Tibial artery (tissue), 4 donors: Measurements from ENCODE around the gene CARM1.

ENCODE experiments used
- DNase-seq, 2 donors: peaks; one replicate each; pipeline ENCODE4 v3.0.0-alpha.2; 2019
- H3K27ac ChIP-seq, 2 donors: fragments of 200-600 bp; sonication (generic) in 1 of 2; 1 replicate in 1 of 2; 2 replicates in 1 of 2; pipeline ENCODE4 v1.5.1; 2018 to 2019; ENCODE audit warnings: mild to moderate bottlenecking in 1 of 2
- H3K27me3 ChIP-seq, 2 donors: fragments of 200-600 bp; sonication (generic) in 1 of 2; one replicate each; pipeline versions ENCODE4 v1.5.1 to v1.6.0; 2016 to 2019
- H3K36me3 ChIP-seq, 3 donors: fragments of 200-600 bp; sonication (generic) in 2 of 3; one replicate each; pipeline ENCODE4 v1.5.1; 2016 to 2019; ENCODE audit warnings: mild to moderate bottlenecking in 2 of 3
- H3K4me1 ChIP-seq, 4 donors: fragments of 200-600 bp; sonication (generic) in 2 of 4; 1 replicate in 3 of 4; 2 replicates in 1 of 4; pipeline ENCODE4 v1.5.1; 2016 to 2019
- H3K4me3 ChIP-seq, 2 donors: fragments of 200-600 bp; sonication (generic) in 1 of 2; 1 replicate in 1 of 2; 2 replicates in 1 of 2; pipeline ENCODE4 v1.5.1; 2018 to 2019; ENCODE audit warnings: mild to moderate bottlenecking in 2 of 2
- H3K9me3 ChIP-seq, 3 donors: fragments of 200-600 bp; sonication (generic) in 1 of 3; one replicate each; pipeline ENCODE4 v1.5.1; 2016 to 2019
- CTCF ChIP-seq, 2 experiments: fragments of 200-600 bp in 1 of 2; fragments of 450-650 bp in 1 of 2; IDR thresholded peaks; one replicate each; pipeline ENCODE4 v1.5.1; 2017 to 2019; ENCODE audit warnings: antibody characterized with exemption in 2 of 2, mild to moderate bottlenecking in 1 of 2, moderate library complexity in 1 of 2
- intact Hi-C: fragments of 100-400 bp; cut with DNase I; formaldehyde crosslinking; loops from one replicate; pipeline ENCODE4 v1.15.0; 2023; ENCODE audit warnings: low total_unique reads

CARM1 gene

GRCh38 chr19:10960314-10961072 is 89.1 kb downstream of the CARM1 start, which contains the start of gene SMARCA4:
SMARCA4 (plus strand) TSS chr19:10961030; CDS start chr19:10984152, 23,122 bp downstream.
- no peaks in the 10 kb centered on the region for H3K9me3 ChIP-seq
- H3K27me3 ChIP-seq: no peaks in the 10 kb centered on the region
- intact Hi-C loops: no loop called here
- peak within 1 kb of the TSS; percentile 74 to 84 for H3K4me3 ChIP-seq
- DNase-seq: peak; percentile 93 to 99
- peaks cover 0 to 27% (median 19%) of the 10 kb centered on the region in 4 donors for H3K4me1 ChIP-seq
- no peaks in the 10 kb centered on the region for H3K36me3 ChIP-seq
- TF ChIP-seq CTCF (IDR thresholded peaks at IDR 0.05): no peak
- H3K27ac ChIP-seq: peak within 1 kb of the TSS; percentile 86 to 95

- Histone ChIP-seq H3K36me3 (no peaks in the 10 kb centered on the region), H3K4me3 (peak overlapping the region; percentile 74 to 84), H3K27ac (peak overlapping the region; percentile 73 to 79), H3K27me3 (no peaks in the 10 kb centered on the region), H3K9me3 (no peaks in the 10 kb centered on the region), H3K4me1 (peaks cover 0 to 27% (median 19%) of the 10 kb centered on the region in 4 donors)
- intact Hi-C loops: no loop called here
- no peak for TF ChIP-seq CTCF (IDR thresholded peaks at IDR 0.05)
- no peak for DNase-seq
These were observed 89.9 kb downstream of the CARM1 start for GRCh38 chr19:10961073-10961860.

- intact Hi-C loops: no loop called here
- Histone ChIP-seq H3K4me1 (peaks cover 0 to 27% (median 19%) of the 10 kb centered on the region in 4 donors), H3K27me3 (no peaks in the 10 kb centered on the region), H3K9me3 (no peaks in the 10 kb centered on the region), H3K27ac (no peak overlapping the region), H3K4me3 (no peak overlapping the region), H3K36me3 (no peaks in the 10 kb centered on the region)
- DNase-seq: no peak
- no peak for TF ChIP-seq CTCF (IDR thresholded peaks at IDR 0.05)
These were observed 91.5 kb downstream of the CARM1 start for GRCh38 chr19:10962863-10963262.

- Histone ChIP-seq H3K27ac (no peak overlapping the region), H3K4me1 (peaks cover 0 to 32% (median 19%) of the 10 kb centered on the region in 4 donors), H3K4me3 (no peak overlapping the region), H3K27me3 (no peaks in the 10 kb centered on the region), H3K9me3 (no peaks in the 10 kb centered on the region), H3K36me3 (no peaks in the 10 kb centered on the region)
- DNase-seq: no peak
- intact Hi-C loops: no loop called here
- no peak for TF ChIP-seq CTCF (IDR thresholded peaks at IDR 0.05)
These were observed 92.5 kb downstream of the CARM1 start for GRCh38 chr19:10963865-10964264.

GRCh38 chr19:10964903-10965302 is 93.5 kb downstream of the CARM1 start:
- DNase-seq: no peak
- no peaks in the 10 kb centered on the region for H3K36me3 ChIP-seq
- no peak overlapping the region for H3K4me3 ChIP-seq
- no peaks in the 10 kb centered on the region for H3K9me3 ChIP-seq
- no peak overlapping the region for H3K27ac ChIP-seq
- no peak for TF ChIP-seq CTCF (IDR thresholded peaks at IDR 0.05)
- H3K4me1 ChIP-seq: peaks cover 0 to 29% (median 17%) of the 10 kb centered on the region in 4 donors
- intact Hi-C loops: no loop called here
- H3K27me3 ChIP-seq: no peaks in the 10 kb centered on the region
